Activated naive CD8-positive, alpha-beta T cell (primary cell): Measurements from ENCODE around the gene TNIK.

Experiments
- H3K27ac Mint-ChIP-seq: one replicate; pipeline ENCODE4 v1.8.0; 2021; ENCODE audit warnings: mixed read lengths
- H3K27me3 Mint-ChIP-seq: one replicate; pipeline ENCODE4 v1.8.0; 2021; ENCODE audit warnings: mixed read lengths
- H3K36me3 Mint-ChIP-seq: one replicate; pipeline ENCODE4 v1.8.0; 2021; ENCODE audit warnings: mixed read lengths
- H3K4me1 Mint-ChIP-seq: one replicate; pipeline ENCODE4 v1.8.0; 2021; ENCODE audit warnings: low read depth, mixed read lengths
- H3K4me3 Mint-ChIP-seq: one replicate; pipeline ENCODE4 v1.8.0; 2021; ENCODE audit warnings: mild to moderate bottlenecking, mixed read lengths
- H3K9me3 Mint-ChIP-seq: one replicate; pipeline ENCODE4 v1.8.0; 2021; ENCODE audit warnings: low read depth, mixed read lengths

TNIK gene

DNA sequence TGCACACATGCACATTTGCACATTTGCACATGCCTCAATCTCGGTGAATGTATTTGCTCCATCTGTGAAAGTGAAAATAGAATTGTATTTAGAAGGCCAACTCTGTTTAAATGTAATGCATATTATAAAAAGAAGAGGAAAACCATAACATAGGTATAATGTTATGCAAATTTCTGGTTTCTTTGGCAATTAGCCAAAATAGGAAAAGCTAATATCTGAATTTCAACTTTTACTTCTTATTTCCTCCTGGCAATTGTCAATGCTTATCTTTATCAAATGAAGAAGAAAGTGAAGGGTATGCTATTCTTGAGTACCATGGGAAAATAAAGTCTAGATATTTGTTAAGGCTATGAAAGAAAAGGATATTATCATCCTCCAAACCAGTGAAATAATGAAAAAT, 357.0 kb downstream of the TNIK start:
- no peak overlapping the region for H3K27ac Mint-ChIP-seq
- H3K4me1 Mint-ChIP-seq, result no peaks in the 10 kb centered on the region
- H3K36me3 Mint-ChIP-seq, result peaks cover 38% of the 10 kb centered on the region
- no peak overlapping the region for H3K4me3 Mint-ChIP-seq
- no peaks in the 10 kb centered on the region for H3K9me3 Mint-ChIP-seq
- H3K27me3 Mint-ChIP-seq, result no peaks in the 10 kb centered on the region

DNA sequence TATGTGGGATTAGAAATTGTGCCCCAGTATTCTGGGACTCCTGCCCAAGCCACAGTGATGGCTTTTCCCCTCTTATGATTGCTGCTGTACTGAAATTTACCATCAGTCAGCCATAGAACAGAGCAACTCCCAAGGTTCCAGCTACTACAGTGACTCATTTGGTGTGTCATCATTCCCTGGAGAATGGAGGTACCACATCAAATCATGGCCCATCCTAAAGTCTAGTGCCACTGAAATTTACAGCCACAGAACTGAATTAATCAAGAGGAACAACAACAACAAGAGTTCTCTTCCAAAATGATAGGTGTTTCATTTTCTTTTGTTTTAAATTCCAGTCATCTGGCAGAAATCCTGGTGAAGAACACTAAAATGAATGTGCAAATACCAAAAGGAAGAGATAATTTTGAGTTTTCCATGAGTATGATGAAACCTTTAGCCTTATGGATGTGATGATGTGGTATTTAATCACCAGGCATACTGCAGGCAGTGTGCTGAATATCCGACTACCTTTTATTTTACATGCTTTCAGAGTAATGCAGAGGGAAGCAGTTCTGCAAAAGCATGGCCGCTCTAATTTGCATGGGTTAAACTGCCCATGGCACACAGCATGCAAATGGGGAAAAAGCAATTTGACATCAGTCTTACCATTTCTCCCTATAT, 358.1 kb downstream of the TNIK start:
- H3K4me3 Mint-ChIP-seq, result no peak overlapping the region
- no peaks in the 10 kb centered on the region for H3K4me1 Mint-ChIP-seq
- H3K36me3 Mint-ChIP-seq, result peaks cover 39% of the 10 kb centered on the region
- no peaks in the 10 kb centered on the region for H3K27me3 Mint-ChIP-seq
- H3K9me3 Mint-ChIP-seq, result no peaks in the 10 kb centered on the region
- no peak overlapping the region for H3K27ac Mint-ChIP-seq

DNA sequence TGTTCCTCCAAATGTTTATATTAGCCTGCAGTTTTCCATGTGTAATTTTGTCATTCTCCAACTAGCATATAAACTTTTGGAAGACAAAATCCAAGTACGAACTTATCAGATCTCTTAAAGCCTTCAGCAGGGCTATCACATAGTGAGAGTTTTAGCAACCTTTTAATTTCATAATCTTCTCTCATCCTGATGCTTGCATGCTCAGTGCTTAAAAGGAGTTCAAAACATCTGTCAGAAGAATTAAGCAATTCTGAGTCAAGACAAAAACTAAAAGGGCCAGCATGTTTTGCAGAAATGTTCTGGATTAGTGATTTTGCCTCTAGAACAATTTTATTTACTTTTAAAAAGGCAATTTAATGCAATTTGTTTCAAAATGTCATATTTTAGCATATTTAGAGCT, 360.3 kb downstream of the TNIK start:
- no peaks in the 10 kb centered on the region for H3K9me3 Mint-ChIP-seq
- H3K27ac Mint-ChIP-seq, result no peak overlapping the region
- H3K4me3 Mint-ChIP-seq, result no peak overlapping the region
- no peaks in the 10 kb centered on the region for H3K4me1 Mint-ChIP-seq
- H3K27me3 Mint-ChIP-seq, result no peaks in the 10 kb centered on the region
- H3K36me3 Mint-ChIP-seq, result peaks cover 39% of the 10 kb centered on the region

DNA sequence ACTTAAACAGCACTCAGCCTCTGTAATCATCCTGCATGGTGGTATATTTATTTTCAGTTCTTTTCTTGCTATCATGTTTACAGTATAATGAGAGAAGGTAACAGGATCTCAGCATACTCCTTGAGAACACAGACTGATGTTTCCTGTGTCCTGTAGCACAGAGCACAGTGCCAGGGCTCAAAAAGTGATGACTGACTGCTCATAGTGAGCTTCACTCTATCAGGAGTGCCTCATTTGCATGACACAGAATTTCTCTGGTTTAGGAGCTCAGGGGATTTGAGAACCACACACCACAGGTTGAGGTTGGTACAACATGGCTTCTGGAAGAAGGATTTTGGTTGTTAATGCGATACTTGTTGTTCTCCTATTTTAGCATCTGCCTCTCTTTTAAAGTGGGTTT, 365.1 kb downstream of the TNIK start:
- Mint-ChIP-seq H3K27ac (no peak overlapping the region), H3K36me3 (peaks cover 43% of the 10 kb centered on the region), H3K27me3 (no peaks in the 10 kb centered on the region), H3K9me3 (no peaks in the 10 kb centered on the region), H3K4me3 (no peak overlapping the region), H3K4me1 (no peaks in the 10 kb centered on the region)

DNA sequence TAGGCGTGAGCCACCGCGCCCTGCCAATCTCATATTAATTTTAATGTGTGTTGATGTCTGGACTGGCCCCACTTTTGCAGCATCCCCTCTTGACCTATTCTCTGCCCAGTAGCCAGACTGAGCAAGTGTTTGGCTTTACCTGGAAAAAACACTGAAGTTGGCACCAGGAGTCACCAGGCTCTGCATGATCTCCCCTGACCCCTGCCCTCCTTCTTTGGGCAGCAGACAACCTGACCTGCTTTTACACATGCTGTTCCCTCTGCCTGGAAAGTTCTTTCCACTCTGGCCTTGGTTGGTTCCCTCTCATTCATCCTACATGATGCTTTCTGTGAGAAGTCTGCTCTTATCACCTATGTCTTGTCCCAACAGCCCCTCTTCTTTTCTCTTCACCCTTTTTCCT, 365.8 kb downstream of the TNIK start:
- peaks cover 39% of the 10 kb centered on the region for H3K36me3 Mint-ChIP-seq
- H3K4me1 Mint-ChIP-seq, result no peaks in the 10 kb centered on the region
- no peaks in the 10 kb centered on the region for H3K27me3 Mint-ChIP-seq
- no peak overlapping the region for H3K4me3 Mint-ChIP-seq
- H3K27ac Mint-ChIP-seq, result no peak overlapping the region
- H3K9me3 Mint-ChIP-seq, result no peaks in the 10 kb centered on the region

DNA sequence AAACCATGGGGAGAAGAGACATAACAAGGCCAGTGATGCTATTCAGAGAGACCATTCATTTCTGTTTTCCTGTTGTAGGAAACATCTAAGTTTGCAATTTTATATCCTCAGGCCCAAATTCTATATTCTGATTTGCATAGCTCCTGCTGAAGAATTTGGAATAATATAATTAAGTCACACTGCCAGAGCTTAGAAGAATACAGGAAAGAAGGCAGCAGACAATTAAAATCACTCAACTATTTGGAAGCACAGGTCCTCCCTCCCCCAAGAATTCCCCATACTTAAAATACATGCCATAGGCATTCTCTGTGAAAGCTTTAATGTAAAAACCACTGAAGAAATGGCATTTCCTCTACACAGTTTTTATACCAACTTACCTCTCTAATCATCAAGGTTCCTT, 366.7 kb downstream of the TNIK start:
- no peak overlapping the region for H3K4me3 Mint-ChIP-seq

DNA sequence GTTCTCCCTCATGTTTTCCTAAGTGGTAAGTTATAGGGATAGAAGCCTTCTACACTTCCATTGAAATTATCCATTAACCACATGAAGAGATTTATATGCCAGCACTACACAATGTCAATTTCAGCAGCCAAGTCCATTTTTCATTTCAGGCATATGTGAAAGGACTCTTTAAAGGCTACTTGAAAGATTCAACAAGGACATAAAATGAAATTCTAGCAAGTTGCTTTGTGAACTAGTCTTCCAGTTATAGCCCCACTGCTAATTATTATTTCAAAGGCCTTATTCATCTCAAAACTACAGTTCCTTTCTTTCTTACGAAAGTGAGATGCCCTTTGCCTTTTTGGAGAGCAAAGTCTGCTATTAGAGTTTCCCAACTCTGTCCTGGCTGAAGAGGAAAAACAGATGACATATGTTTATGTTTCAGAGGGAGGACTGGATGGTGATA, 367.7 kb downstream of the TNIK start:
- Mint-ChIP-seq H3K27me3 (no peaks in the 10 kb centered on the region), H3K9me3 (no peaks in the 10 kb centered on the region), H3K4me3 (no peak overlapping the region), H3K4me1 (no peaks in the 10 kb centered on the region), H3K36me3 (peaks cover 29% of the 10 kb centered on the region), H3K27ac (no peak overlapping the region)

More for the DNA sequence above, 366.7 kb downstream of the TNIK start:
- H3K27me3 Mint-ChIP-seq, result no peaks in the 10 kb centered on the region
- no peak overlapping the region for H3K27ac Mint-ChIP-seq
- peaks cover 32% of the 10 kb centered on the region for H3K36me3 Mint-ChIP-seq
- no peaks in the 10 kb centered on the region for H3K9me3 Mint-ChIP-seq
- no peaks in the 10 kb centered on the region for H3K4me1 Mint-ChIP-seq

DNA sequence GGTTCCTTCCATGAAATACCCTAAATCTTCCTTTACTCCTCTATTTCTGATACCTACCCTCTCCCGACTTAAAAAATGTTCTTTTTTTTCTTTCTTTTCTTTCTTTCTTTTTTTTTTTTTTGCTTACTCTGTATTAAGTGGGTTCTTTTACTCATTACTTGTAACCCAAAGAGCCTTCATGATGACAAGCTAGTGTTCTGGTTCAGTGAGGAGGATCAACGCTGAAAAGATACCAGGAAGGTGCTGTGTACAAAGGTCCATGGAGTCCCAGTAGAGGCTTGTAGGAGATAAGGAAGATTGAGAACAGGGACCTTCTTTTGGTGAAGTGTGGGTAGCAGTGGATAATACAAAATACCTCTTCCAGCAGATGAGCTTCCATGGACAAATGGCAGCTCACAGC, 369.9 kb downstream of the TNIK start:
- H3K4me3 Mint-ChIP-seq, result no peak overlapping the region
- H3K9me3 Mint-ChIP-seq, result no peaks in the 10 kb centered on the region
- peaks cover 22% of the 10 kb centered on the region for H3K36me3 Mint-ChIP-seq
- H3K27ac Mint-ChIP-seq, result no peak overlapping the region
- H3K4me1 Mint-ChIP-seq, result no peaks in the 10 kb centered on the region
- H3K27me3 Mint-ChIP-seq, result no peaks in the 10 kb centered on the region

DNA sequence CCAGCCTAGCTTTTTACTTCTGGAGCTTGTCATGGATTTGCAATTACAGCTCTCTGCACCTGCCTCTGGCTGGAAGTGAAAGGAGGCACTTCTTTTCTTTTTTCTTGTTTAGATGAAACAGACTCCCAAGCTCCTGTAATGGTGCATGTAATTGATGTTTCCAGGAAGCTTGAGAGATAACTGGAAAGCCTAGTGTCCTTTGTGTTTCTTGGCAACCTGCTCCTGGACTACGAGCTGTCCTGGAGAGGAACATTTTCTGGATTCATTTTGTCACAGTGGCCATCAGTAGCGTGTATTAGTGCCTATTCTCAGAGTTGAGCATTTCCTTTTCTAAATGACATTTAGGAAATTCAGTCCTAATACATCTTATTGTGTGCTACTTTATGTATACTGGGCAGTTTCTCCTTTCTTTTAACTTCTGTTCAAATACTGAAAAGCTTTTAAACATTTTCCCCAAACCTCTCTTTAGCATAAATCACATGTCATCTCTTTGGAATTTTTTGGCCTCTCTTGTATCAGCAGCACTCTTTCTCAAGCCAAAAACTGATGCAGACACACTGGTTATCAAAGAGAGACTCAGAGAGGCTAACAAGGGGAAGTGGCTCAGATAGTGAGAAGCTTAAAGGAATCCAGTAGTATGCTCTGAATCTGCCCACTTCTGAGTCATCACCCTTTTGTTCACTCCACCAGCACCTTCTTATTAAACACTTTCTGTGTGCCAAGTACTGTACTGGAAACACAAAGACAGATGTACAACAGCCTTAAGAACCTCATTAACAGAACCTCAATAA, 371.0 kb downstream of the TNIK start:
- Mint-ChIP-seq H3K27ac (no peak overlapping the region), H3K9me3 (no peaks in the 10 kb centered on the region), H3K4me1 (no peaks in the 10 kb centered on the region), H3K27me3 (no peaks in the 10 kb centered on the region), H3K36me3 (peaks cover 22% of the 10 kb centered on the region), H3K4me3 (no peak overlapping the region)

DNA sequence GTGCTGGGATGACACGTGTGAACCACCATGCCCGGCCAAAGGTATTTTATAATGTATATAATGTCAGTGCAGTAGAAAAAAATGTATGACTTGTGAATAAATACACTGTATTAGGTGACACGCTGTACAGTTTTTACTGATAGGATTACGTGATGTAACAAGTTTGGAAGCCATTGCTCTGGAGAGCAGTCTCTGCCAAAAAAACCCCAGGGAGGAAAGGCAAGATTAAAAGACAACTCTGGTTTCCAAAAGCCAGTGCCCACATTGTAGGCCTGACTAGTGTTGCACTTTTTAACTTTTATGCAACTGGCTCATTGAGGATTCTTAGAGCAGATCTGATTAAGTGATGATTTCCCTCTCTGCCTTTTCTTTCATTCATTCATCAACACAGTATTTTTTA, 371.7 kb downstream of the TNIK start:
- Mint-ChIP-seq H3K27me3 (no peaks in the 10 kb centered on the region), H3K36me3 (peaks cover 26% of the 10 kb centered on the region), H3K9me3 (no peaks in the 10 kb centered on the region), H3K4me1 (no peaks in the 10 kb centered on the region), H3K27ac (no peak overlapping the region), H3K4me3 (no peak overlapping the region)

DNA sequence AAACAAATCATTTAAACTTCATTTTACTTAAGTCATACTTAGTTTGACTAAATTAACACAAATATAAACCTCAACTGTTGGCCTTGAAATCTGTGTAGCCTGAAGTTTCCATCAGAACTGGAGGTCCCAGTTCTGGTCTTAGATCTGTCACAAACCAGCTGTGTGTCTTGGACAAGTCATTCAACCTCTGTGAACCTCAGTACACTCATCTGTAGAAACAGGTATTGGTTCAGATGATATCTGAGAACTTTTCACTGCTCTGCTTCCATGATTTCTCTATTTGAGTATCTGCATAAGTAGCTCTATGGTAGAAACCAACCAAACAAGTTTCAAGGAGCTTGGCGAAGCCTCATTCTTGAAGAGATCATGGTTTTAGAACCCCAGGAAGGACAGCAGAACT, 373.3 kb downstream of the TNIK start:
- H3K36me3 Mint-ChIP-seq, result peaks cover 27% of the 10 kb centered on the region

DNA sequence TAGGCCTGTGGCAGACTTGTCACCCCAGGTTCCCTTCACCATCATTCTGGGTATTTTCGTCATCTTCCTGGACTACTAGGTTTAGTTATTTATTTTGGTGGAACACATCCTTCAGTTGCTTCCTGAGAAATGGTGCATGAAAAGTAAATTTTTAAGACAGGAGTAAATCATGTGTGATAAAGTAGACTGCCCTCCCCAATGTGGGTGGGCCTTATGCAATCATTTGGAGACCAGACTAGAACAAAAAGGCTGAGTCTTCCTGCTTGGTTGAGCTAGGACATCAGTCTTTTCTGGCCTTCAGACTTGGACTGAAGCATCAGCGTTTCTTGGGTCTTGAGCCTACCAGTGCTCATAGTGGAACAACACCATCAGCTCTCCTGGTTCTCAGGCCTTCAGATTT, 382.9 kb downstream of the TNIK start:
- Mint-ChIP-seq H3K9me3 (no peaks in the 10 kb centered on the region), H3K36me3 (peaks cover 41% of the 10 kb centered on the region), H3K27me3 (no peaks in the 10 kb centered on the region), H3K4me1 (no peaks in the 10 kb centered on the region), H3K4me3 (no peak overlapping the region), H3K27ac (no peak overlapping the region)

More for the DNA sequence above, 373.3 kb downstream of the TNIK start:
- Mint-ChIP-seq H3K4me1 (no peaks in the 10 kb centered on the region), H3K4me3 (no peak overlapping the region), H3K27me3 (no peaks in the 10 kb centered on the region), H3K27ac (no peak overlapping the region), H3K9me3 (no peaks in the 10 kb centered on the region)

DNA sequence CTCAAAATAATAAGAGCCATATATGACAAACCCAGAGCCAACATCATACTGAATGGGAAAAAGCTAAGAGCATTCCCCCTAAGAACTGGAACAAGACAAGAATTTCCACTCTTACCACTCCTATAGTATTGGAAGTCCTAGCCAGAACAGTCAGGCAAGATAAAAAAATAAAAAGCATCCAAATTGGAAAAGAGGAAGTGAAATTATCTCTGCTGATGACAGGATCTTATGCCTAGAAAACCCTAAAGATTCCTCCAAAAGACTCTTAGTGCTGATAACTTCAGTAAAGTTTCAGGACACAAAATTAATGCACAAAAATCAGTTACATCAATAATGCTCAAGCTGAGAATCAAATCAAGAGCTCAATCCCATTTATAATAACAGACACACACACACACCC, 387.8 kb downstream of the TNIK start:
- H3K9me3 Mint-ChIP-seq, result no peaks in the 10 kb centered on the region
- H3K4me1 Mint-ChIP-seq, result no peaks in the 10 kb centered on the region
- H3K27me3 Mint-ChIP-seq, result no peaks in the 10 kb centered on the region
- H3K36me3 Mint-ChIP-seq, result peaks cover 52% of the 10 kb centered on the region
- no peak overlapping the region for H3K4me3 Mint-ChIP-seq
- H3K27ac Mint-ChIP-seq, result no peak overlapping the region

DNA sequence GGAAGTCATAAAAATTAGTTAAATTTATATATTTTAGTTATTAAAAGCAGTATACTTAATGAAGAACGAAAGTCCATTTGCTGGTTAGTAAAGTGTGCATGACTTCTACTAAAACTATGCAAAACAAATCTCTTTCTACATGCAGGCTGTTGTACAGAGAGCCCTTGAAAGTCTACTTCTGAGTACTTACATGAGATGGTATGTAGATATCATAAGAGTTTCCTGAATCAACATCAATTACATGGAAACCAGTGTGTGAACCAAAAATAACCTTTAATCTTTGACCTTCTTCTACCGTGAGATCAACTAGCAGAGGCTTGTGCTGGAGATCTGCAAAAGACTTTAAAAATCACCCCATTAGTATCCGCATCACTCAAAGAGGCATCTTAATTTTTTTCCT, 391.5 kb downstream of the TNIK start:
- Mint-ChIP-seq H3K27ac (no peak overlapping the region), H3K4me1 (no peaks in the 10 kb centered on the region), H3K4me3 (no peak overlapping the region), H3K27me3 (no peaks in the 10 kb centered on the region), H3K36me3 (peaks cover 51% of the 10 kb centered on the region), H3K9me3 (no peaks in the 10 kb centered on the region)

DNA sequence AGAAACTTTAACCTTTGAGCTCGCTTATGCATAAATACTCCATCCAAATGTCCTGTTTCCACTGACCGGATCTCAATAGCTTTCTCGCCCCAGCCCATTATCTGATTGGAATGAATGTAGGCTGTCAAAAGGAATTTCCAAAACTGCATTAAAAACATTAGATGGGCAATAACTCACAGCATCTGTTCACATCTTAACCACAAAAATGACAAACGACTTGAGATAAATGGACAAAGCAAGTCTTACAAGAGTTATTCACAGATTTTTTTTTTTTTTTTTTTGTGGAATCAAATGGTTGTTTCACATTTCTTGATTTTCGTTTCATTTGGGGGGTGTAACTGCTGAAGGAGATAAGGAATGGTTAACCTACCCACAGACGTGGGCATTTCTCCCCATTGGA, 394.0 kb downstream of the TNIK start:
- Mint-ChIP-seq H3K36me3 (peaks cover 44% of the 10 kb centered on the region), H3K27ac (no peak overlapping the region), H3K27me3 (no peaks in the 10 kb centered on the region), H3K4me3 (no peak overlapping the region), H3K4me1 (no peaks in the 10 kb centered on the region), H3K9me3 (no peaks in the 10 kb centered on the region)

DNA sequence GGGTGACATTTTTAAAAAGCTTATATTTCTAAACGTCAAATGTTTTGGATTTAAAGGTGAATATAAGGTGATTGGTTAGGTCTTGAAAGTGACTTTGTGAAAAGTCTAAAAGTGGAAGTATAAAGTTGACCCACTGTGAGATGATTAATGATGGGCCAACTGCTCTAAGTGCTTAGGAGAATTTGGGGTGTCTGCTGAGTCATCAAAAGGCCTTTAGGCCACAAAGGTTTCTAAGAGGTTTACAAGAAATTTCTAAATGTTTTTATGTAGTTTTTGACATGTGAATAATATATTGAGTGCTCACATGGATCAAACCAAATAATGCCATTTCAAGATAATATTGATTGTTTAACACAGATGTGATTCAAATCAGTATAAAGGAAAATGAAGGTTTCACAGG, 394.5 kb downstream of the TNIK start:
- Mint-ChIP-seq H3K27ac (no peak overlapping the region), H3K36me3 (peaks cover 41% of the 10 kb centered on the region), H3K9me3 (no peaks in the 10 kb centered on the region), H3K4me1 (no peaks in the 10 kb centered on the region), H3K27me3 (no peaks in the 10 kb centered on the region), H3K4me3 (no peak overlapping the region)
